NT2/D1 (cell line): ENCODE data around the gene C5orf15.

Experiments used
- DNase-seq: peaks from one replicate; pipeline ENCODE4 v3.0.0-alpha.2; 2011; ENCODE audit warnings: low read depth, low spot score
- H3K27me3 ChIP-seq: 2 replicates; pipeline ENCODE4 v1.6.0; 2011; ENCODE audit warnings: mild to moderate bottlenecking; ENCODE audit not compliant: insufficient read length, insufficient read depth
- H3K36me3 ChIP-seq: 2 replicates; pipeline ENCODE4 v1.6.1; 2011; ENCODE audit warnings: mild to moderate bottlenecking, low read length, mixed read lengths; ENCODE audit not compliant: insufficient read depth, insufficient read length
- H3K4me1 ChIP-seq: 2 replicates; pipeline ENCODE4 v1.5.1; 2011; ENCODE audit not compliant: insufficient read depth, insufficient read length
- H3K4me3 ChIP-seq: 2 replicates; pipeline ENCODE4 v1.5.1; 2011; ENCODE audit warnings: low read depth; ENCODE audit not compliant: insufficient read length
- H3K9ac ChIP-seq: 2 replicates; pipeline ENCODE4 v1.6.0; 2011; ENCODE audit warnings: low read depth; ENCODE audit not compliant: insufficient read length
- H3K9me3 ChIP-seq: 2 replicates; pipeline ENCODE4 v1.5.1; 2011; ENCODE audit warnings: mild to moderate bottlenecking, low read length; ENCODE audit not compliant: insufficient read depth
- SUZ12 ChIP-seq: IDR thresholded peaks from 2 replicates; pipeline ENCODE4 v1.6.1; 2011; ENCODE audit not compliant: insufficient read length, insufficient read depth; ENCODE audit errors: extremely low read depth
- YY1 ChIP-seq: IDR thresholded peaks from 2 replicates; pipeline ENCODE4 v1.6.1; 2011; ENCODE audit not compliant: insufficient read length, insufficient read depth
- ZNF274 ChIP-seq: IDR thresholded peaks from 2 replicates; pipeline ENCODE4 v1.6.1; 2011; ENCODE audit warnings: mild to moderate bottlenecking, low read depth, low read length

C5orf15 gene

DNA sequence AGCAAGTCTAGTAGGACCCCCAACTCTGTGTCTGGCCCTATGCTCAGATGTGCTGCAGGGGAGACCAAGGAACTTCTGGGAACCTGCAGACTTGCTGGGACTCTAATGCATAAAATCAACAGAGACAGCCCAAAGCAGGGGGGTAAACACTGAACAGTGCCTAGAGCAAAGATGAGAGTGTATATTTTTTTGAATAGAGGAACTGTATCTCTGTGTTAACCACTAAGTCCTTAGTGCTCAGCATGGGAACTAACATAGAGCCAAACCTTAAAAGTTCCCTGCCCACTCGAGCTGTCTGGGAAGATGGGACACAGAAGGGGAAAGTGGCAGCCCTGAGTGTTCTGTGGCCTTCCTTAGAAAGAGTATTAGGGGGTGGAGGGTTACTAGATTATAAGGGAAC lies 51.9 kb downstream of the C5orf15 start:
- H3K4me1 ChIP-seq: no peaks in the 10 kb centered on the region
- H3K36me3 ChIP-seq: no peaks in the 10 kb centered on the region
- H3K9ac ChIP-seq: no peak overlapping the region
- no peaks in the 10 kb centered on the region for H3K9me3 ChIP-seq
- TF ChIP-seq ZNF274 (no peak), YY1 (no peak), SUZ12 (no peak)
- DNase-seq: no peak
- no peaks in the 10 kb centered on the region for H3K27me3 ChIP-seq
- H3K4me3 ChIP-seq: no peak overlapping the region

DNA sequence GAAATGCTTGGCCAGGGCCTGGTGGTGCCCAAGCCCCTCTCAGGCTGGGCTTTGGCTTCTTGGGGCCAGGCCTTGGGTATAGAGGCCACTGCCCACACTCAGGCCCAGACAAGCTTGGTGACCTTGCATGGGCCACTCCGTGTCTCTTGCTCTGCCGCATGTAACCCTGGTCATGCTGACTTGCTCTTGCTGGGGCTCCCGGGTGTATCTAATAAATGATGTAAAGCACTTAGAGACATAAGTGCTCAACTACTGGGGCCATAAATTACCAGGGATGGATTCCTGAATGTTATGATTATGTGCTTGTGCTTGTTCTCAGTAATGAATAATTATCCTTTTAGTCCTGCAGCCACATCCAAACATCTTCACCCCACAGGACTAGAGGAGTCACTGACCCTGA lies 54.0 kb downstream of the C5orf15 start:
- no peaks in the 10 kb centered on the region for H3K4me1 ChIP-seq
- H3K36me3 ChIP-seq: no peaks in the 10 kb centered on the region
- no peak overlapping the region for H3K4me3 ChIP-seq
- H3K9me3 ChIP-seq: no peaks in the 10 kb centered on the region
- TF ChIP-seq YY1 (no peak), SUZ12 (no peak), ZNF274 (no peak)
- DNase-seq: no peak
- no peaks in the 10 kb centered on the region for H3K27me3 ChIP-seq
- H3K9ac ChIP-seq: no peak overlapping the region

- DNase-seq: no peak
- TF ChIP-seq ZNF274 (no peak), YY1 (no peak), SUZ12 (no peak)
- H3K4me1 ChIP-seq: no peaks in the 10 kb centered on the region
- H3K36me3 ChIP-seq: no peaks in the 10 kb centered on the region
- H3K27me3 ChIP-seq: no peaks in the 10 kb centered on the region
- H3K9ac ChIP-seq: no peak overlapping the region
- no peaks in the 10 kb centered on the region for H3K9me3 ChIP-seq
- no peak overlapping the region for H3K4me3 ChIP-seq
Measured at GRCh38 chr5:133913413-133914155, 54.8 kb downstream of the C5orf15 start.

- Histone ChIP-seq H3K4me1 (no peaks in the 10 kb centered on the region), H3K27me3 (no peaks in the 10 kb centered on the region), H3K9ac (no peak overlapping the region), H3K9me3 (no peaks in the 10 kb centered on the region), H3K4me3 (no peak overlapping the region), H3K36me3 (no peaks in the 10 kb centered on the region)
- no peak for DNase-seq
- TF ChIP-seq SUZ12 (no peak), YY1 (no peak), ZNF274 (no peak)
Measured at GRCh38 chr5:133912951-133913350, 55.5 kb downstream of the C5orf15 start.

DNA sequence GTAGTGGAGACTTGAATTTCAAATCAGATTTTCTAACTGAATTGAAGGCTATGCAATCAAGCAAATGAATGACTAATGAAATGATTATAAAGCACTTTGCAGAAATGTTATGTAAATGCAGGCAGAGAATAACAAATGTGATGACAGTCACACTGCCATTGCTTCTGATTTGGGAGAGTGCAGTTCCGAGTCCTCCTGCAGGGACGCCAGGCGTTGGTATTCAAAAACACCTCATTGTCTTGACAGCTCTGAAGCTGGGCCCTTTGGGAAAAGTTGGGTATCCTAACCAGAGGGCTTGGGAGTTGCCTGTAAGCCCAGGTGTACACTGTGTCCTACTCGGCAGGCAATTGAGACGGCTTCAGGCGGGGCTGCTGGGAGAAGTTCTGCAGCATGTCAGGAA lies 57.9 kb downstream of the C5orf15 start:
- H3K9ac ChIP-seq: no peak overlapping the region
- no peak for DNase-seq
- no peaks in the 10 kb centered on the region for H3K27me3 ChIP-seq
- no peaks in the 10 kb centered on the region for H3K9me3 ChIP-seq
- H3K4me3 ChIP-seq: no peak overlapping the region
- no peaks in the 10 kb centered on the region for H3K36me3 ChIP-seq
- no peak for TF ChIP-seq ZNF274
- no peak for TF ChIP-seq YY1
- no peak for TF ChIP-seq SUZ12
- no peaks in the 10 kb centered on the region for H3K4me1 ChIP-seq

DNA sequence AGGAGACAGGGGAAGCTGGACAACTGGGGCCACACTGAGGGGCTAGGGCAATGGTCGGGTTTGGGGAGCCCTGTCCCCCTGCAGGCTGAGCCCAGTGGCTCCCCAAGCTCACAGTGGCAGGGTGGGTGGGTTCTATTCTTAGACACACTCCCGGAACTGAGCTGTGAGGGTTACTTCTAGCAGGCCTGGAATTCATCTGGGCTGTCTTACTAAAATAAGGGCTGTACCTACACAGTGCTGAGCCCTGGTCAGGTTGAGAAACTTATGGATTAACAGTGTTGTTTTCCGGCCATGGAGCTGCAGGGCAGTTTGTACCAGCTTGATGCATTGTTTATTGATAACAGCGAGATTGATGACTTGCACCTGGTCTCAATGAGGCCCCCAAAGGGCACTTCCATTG lies 58.8 kb downstream of the C5orf15 start:
- H3K9me3 ChIP-seq: no peaks in the 10 kb centered on the region
- no peaks in the 10 kb centered on the region for H3K36me3 ChIP-seq
- TF ChIP-seq SUZ12 (no peak), ZNF274 (no peak), YY1 (no peak)
- no peak overlapping the region for H3K4me3 ChIP-seq
- no peaks in the 10 kb centered on the region for H3K4me1 ChIP-seq
- DNase-seq: no peak
- no peak overlapping the region for H3K9ac ChIP-seq
- no peaks in the 10 kb centered on the region for H3K27me3 ChIP-seq

DNA sequence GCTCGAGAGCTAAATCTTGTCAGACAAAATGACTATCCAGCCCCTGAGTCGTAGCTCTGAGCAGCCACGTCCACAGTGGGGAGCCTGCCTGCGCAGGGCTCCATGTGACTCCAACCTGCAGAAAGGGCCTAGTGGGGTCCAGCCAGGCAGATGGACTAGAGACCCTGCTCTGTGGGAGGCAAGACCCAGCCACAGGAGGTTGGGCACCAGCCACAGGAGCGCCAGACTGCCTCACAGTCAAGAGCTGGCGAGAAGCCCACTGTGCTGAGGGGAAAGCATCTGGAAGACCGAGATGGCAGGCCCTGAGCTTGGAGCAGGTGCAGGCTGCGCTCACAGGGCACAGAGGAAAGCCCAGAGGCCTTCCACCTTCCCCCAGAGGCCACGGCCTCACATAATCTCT lies 61.4 kb downstream of the C5orf15 start:
- Histone ChIP-seq H3K27me3 (no peaks in the 10 kb centered on the region), H3K9ac (no peak overlapping the region), H3K36me3 (no peaks in the 10 kb centered on the region), H3K4me1 (peaks cover 3% of the 10 kb centered on the region), H3K9me3 (no peaks in the 10 kb centered on the region), H3K4me3 (no peak overlapping the region)
- TF ChIP-seq ZNF274 (no peak), YY1 (no peak), SUZ12 (no peak)
- DNase-seq: no peak
